Activated T-cell treated with anti-CD3 and anti-CD28 coated beads, Interleukin-2, amount 50 U/mL, for 48 hours (primary cell): ENCODE measurements around the gene JPH4.
A peak's percentile ranks its signal among the peaks of the same experiment; 100 is the strongest.
"Not testable (repeated sequence)": the region's sequence is repeated elsewhere in the genome, so short reads cannot be mapped to it uniquely, and the experiment has no call there.

ENCODE experiments used
- DNase-seq, 2 experiments: peaks; one replicate each; pipeline ENCODE4 v3.0.0-alpha.2; 2020

JPH4 gene

GRCh38 chr14:23578560-23579310 lies at the start of gene JPH4:
Gene JPH4, minus strand, starts transcription at chr14:23578790. Its CDS starts 1,337 bp downstream, at chr14:23577453.
- peak in 1 of 2 experiments; percentile 14 for DNase-seq

GRCh38 chr14:23627961-23628360 lies 49.4 kb upstream of the JPH4 start:
- DNase-seq: no peak

- DNase-seq: no peak
Observed at GRCh38 chr14:23626946-23627345, 48.4 kb upstream of the JPH4 start.

DNA sequence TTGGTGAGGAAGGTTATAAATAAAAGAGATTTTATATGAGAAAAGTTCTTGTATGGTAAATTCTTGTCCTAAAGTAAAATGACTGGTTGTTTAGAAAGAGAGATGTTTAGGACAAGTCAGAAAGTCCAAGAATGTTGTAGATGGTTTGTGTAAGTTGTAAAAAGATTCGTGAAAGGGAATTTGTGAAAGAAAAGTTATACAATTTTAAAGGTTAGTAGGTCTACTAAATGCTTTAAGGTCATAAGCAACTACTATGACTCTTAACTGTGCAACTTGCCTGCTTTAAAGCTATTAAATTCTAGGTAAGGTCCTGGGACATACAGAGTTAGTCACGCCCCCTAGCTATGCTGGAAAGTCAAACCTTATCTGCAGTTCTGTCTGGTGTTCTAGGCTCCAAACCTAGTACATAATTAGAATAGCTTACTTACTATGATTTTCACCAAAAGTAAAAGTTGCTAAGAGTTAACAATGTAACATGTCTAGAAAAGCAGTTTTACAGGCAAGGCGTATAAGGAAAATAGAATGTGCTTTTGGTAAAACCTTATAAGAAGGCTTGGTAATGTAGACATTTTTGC lies 46.3 kb upstream of the JPH4 start:
- no peak for DNase-seq

- no peak for DNase-seq
Observed at GRCh38 chr14:23623962-23624361, 45.4 kb upstream of the JPH4 start.

- no peak for DNase-seq
Observed at GRCh38 chr14:23622990-23623389, 44.4 kb upstream of the JPH4 start.

DNA sequence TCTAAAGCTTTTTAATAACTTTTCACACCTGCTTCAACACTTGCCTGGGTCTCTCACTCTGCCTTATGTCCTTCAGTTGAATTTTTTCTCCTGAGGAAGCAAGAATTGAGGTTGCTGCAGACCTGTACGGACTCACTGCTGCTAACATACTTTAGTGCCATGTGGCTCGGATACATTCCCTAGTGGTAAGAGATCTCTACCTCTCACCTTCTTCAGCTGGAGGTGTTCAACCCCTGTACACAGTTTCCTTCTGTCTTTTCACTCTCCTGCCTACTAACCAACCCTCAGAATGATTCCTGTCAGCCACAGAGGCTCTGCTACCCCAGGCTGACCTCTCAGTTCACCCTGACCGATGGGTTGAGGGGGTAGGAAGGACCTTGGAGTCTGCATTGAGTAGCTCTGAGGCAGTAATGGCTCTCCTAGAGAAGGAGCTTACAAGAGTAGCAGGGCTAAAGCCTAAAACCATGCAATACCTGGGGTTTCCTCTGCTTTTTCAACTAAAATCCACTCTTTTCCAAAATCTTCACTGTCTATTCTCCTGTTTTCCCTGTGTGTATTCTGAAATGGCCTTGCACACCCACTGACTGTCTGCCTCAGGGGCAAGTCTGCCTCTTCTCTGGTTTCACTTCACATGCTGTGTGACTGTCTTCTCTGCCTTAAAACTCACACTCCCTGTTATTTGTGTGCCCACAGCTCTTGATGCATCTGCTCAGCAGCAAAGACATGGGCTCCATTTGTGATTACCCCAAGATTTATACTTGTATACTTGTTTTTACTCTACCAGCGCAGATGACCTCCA lies 43.5 kb upstream of the JPH4 start:
- no peak for DNase-seq

GRCh38 chr14:23621204-23621931 lies 42.8 kb upstream of the JPH4 start:
- DNase-seq: no peak

DNA sequence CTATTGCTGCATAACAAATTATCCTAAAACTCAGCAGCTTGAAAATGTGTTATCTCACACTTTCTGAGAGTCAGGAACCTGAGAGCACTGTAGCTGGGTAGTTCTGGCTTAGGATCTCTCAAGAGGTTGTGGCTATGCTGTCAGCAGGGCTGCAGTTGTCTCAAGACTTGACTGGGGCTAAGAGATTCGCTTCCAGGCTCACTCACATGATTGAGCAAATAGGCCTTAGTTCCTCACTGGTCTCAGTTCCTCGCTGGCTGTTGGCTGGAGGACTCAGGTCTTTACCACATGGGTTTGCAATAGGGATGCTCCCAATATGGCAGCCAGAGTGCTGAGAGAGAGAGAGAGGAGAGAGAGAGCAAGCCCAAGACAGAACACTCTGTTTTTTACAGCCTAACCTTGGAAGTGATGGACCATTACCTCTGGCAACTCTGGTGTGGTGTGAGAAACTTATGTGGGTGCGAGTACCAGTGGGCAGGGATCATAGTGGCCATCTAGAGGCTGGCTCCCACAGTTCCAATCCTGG lies 41.6 kb upstream of the JPH4 start:
- DNase-seq: no peak

DNA sequence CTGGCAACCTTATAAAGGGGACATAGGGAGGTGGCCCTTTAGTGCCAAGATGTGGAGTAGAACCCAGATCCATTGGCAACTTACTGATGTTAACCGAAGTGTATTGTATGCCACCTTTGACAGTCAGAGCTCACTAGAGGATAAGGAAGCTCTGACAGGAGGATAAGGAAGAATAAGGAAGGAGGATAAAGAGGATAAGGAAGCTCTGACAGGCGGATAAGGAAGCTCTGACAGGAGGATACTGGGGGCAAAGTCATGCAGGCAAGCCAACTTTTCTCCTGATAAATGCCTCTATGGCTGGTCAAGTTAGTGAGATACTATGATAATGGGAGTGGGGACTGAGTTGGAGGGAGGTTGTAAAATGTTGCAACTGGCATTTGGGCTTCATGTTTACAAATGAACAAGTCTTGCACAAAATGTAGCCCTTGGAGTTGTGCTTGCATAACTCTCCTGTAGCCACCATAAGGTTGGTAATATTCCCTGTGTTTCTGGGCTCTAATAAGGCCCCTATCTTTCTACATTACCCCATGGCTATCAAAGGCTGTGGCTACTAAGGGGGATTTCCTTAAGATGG lies 39.9 kb upstream of the JPH4 start:
- no peak for DNase-seq

GRCh38 chr14:23617539-23617938 lies 38.9 kb upstream of the JPH4 start:
- no peak for DNase-seq

- DNase-seq: no peak
Observed at GRCh38 chr14:23615856-23616255, 37.3 kb upstream of the JPH4 start.

DNA sequence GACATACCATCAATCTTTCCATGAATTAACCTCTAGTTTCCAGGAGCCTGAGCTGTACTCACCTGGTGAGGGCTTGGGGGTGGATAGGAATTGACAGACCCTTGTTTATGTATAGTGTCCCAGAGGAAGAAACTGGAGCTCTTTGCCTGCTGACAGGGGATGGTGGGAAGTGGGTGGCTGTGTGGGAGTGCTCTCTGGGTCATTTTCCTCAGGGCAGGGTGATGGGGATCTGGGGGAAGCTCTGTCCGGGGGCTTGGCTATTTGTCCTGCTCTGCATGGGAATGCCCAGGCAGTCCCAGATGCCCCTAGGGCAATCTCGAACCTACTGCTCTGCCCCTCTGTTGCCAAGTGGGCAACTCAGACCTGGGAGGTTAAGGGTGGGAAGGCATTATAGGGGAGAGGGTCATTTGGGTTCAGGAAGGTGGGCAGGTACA lies 35.8 kb upstream of the JPH4 start:
- DNase-seq: no peak

GRCh38 chr14:23613242-23614070 lies 34.9 kb upstream of the JPH4 start:
- no peak for DNase-seq

GRCh38 chr14:23612802-23613201 lies 34.2 kb upstream of the JPH4 start:
- no peak for DNase-seq

GRCh38 chr14:23612354-23612732 lies 33.8 kb upstream of the JPH4 start:
- DNase-seq: no peak

DNA sequence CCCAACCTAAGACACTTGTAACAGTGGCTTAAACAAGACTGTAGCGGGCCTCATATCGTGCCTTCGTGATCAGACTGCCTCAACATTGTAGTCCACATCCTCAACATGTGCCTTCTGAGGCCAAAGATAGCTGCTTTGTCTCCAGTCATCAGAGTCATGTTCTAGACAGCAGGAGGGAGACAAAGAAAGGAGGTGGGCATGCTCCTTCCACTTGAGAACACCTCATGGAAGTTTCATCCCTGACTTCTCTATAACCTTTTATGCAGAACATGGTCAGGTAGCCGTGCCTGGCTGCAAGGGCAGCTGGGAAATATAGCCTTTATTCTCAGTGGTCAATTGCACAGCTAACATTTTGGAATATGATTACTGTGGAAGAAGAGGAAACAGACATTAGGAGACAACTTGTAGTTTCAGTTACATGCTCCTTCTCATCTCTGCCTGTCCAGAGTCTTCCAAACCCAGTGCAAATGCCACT lies 32.3 kb upstream of the JPH4 start:
- DNase-seq: no peak

DNA sequence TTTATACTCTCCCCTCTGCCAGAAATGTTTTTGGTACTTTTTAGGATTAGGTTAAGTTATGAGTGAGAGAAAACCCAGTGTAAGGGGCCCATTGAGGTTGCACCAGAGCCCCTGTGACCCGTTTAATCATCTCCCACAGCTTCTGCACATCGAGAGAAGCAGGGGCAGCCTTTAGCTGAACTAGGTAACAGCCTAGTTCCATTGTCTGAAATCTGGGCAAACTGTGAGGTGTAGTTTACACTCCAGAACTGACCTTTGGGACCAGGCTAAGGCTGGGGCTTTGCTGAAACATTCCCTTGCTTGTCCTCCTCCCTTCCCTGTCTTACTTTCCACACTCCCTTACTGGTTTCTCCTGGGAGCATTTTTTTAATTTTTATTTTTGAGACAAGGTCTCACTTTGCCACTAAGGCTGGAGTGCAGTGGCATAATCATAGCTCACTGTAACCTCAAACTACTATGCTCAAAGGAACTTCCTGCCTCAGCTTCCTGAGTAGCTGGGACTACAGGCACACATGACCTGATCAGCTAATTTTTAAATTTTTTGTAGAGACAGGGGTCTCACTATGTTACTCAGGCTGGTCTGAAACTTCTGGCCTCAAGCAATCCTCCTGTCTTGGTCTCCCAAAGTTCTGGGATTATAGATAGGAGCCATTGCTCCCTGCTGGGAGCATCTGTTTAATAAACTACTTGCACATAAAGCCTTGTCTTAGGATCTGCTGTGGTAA lies 31.7 kb upstream of the JPH4 start:
- DNase-seq: no peak

DNA sequence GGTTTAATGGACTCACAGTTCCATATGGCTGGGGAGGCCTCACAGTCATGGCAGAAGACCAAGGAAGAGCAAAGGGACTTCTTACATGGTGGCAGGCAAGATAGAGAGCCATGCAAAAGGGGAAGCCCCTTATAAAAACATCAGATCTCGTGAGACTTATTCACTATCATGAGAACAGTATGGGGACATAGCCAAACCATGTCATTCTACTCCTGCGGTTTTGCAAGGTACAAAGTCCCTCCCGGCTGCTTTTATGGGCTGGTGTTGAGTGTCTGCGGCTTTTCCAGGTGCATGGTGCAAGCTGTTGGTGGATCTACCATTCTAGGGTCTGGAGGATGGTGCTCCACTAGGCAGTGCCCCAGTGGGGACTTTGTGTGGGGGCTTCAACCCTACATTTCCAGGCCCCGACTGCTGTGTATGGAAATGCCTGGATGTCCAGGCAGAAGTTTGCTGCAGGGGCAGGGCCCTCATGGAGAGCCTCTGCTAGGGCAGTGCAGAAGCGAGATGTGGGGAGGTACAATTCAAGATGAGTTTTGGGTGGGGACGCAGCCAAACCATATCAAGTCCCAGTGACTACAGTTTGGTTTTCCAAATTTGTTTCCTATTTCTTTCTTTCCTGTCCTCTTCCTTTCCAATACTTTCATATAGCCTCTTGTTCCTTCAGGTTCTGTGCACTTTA lies 31.0 kb upstream of the JPH4 start:
- not testable (repeated sequence) for DNase-seq

- no peak for DNase-seq
Observed at GRCh38 chr14:23609001-23609400, 30.4 kb upstream of the JPH4 start.
